OCI-LY1 (cell line): ENCODE results near the gene MAPK11.

Experiments used
- H2AFZ ChIP-seq: fragments of 200-600 bp; sonication (generic), shearing (Covaris generic); 2 replicates; pipeline ENCODE4 v1.6.0; 2014; ENCODE audit warnings: antibody characterized with exemption, mild to moderate bottlenecking, low read length
- H3F3A ChIP-seq: fragments of 200-600 bp; sonication (generic), shearing (Covaris generic); 2 replicates; pipeline ENCODE4 v1.6.0; 2014; ENCODE audit warnings: mild to moderate bottlenecking, antibody characterized with exemption, low read length, moderate library complexity; ENCODE audit not compliant: insufficient read depth
- H3K27ac ChIP-seq: fragments of 200-600 bp; sonication (generic); 2 replicates; pipeline ENCODE4 v1.5.1; 2014; ENCODE audit warnings: low read length, mixed run types, mild to moderate bottlenecking, low read depth; ENCODE audit not compliant: poor library complexity, severe bottlenecking
- H3K27me3 ChIP-seq: fragments of 200-600 bp; sonication (generic); 2 replicates; pipeline ENCODE4 v1.6.0; 2014; ENCODE audit warnings: antibody characterized with exemption, mild to moderate bottlenecking, low read length, moderate library complexity; ENCODE audit not compliant: insufficient read depth
- H3K36me3 ChIP-seq: fragments of 200-600 bp; sonication (generic); 2 replicates; pipeline ENCODE4 v1.6.1; 2014; ENCODE audit warnings: mild to moderate bottlenecking, antibody characterized with exemption, low read length, moderate library complexity, mixed read lengths; ENCODE audit not compliant: insufficient read depth
- H3K4me1 ChIP-seq: fragments of 200-600 bp; sonication (generic); 2 replicates; pipeline ENCODE4 v1.5.1; 2014; ENCODE audit warnings: mild to moderate bottlenecking, low read length, moderate library complexity; ENCODE audit not compliant: insufficient read depth, severe bottlenecking
- H3K4me2 ChIP-seq: fragments of 200-600 bp; sonication (generic), shearing (Covaris generic); 2 replicates; pipeline ENCODE4 v1.6.1; 2014; ENCODE audit warnings: low read length
- H3K4me3 ChIP-seq: fragments of 200-600 bp; sonication (generic); 2 replicates; pipeline ENCODE4 v1.5.1; 2014; ENCODE audit warnings: low read length, low read depth, mild to moderate bottlenecking, mixed read lengths; ENCODE audit not compliant: poor library complexity, severe bottlenecking
- H3K79me2 ChIP-seq: fragments of 200-600 bp; shearing (Covaris generic); 2 replicates; pipeline ENCODE4 v1.6.1; 2016; ENCODE audit warnings: mixed run types, low read length, mixed read lengths; ENCODE audit not compliant: insufficient read depth
- H3K9ac ChIP-seq: fragments of 200-600 bp; sonication (generic), shearing (Covaris generic); 2 replicates; pipeline ENCODE4 v1.6.1; 2014; ENCODE audit warnings: mild to moderate bottlenecking, low read length, mixed read lengths
- H3K9me2 ChIP-seq: fragments of 200-600 bp; sonication (generic), shearing (Covaris generic); 2 replicates; pipeline ENCODE4 v1.6.1; 2014; ENCODE audit warnings: low read depth, mild to moderate bottlenecking, low read length, mixed read lengths
- H3K9me3 ChIP-seq: fragments of 200-600 bp; shearing (Covaris generic); 2 replicates; pipeline ENCODE4 v1.6.1; 2014; ENCODE audit warnings: low read length, mixed read lengths
- H4K20me1 ChIP-seq: fragments of 200-600 bp; sonication (generic), shearing (Covaris generic); 2 replicates; pipeline ENCODE4 v1.6.0; 2016; ENCODE audit warnings: mild to moderate bottlenecking, low read length; ENCODE audit not compliant: insufficient read depth
- EZH2 ChIP-seq: fragments of 200-600 bp; sonication (generic), shearing (Covaris generic); IDR thresholded peaks from 2 replicates; pipeline ENCODE4 v1.8.0; 2017; ENCODE audit warnings: borderline replicate concordance, mixed run types, mild to moderate bottlenecking, antibody characterized with exemption, low read length, moderate library complexity, mixed read lengths
- TF ChIP-seq, protein P1 (sequence below): fragments of 200-600 bp; sonication (generic), shearing (Covaris generic); IDR thresholded peaks from 2 replicates; pipeline ENCODE4 v1.5.1; 2017; ENCODE audit warnings: mild to moderate bottlenecking, antibody characterized with exemption, low read length, moderate library complexity, mixed read lengths

The MAPK11 gene

DNA sequence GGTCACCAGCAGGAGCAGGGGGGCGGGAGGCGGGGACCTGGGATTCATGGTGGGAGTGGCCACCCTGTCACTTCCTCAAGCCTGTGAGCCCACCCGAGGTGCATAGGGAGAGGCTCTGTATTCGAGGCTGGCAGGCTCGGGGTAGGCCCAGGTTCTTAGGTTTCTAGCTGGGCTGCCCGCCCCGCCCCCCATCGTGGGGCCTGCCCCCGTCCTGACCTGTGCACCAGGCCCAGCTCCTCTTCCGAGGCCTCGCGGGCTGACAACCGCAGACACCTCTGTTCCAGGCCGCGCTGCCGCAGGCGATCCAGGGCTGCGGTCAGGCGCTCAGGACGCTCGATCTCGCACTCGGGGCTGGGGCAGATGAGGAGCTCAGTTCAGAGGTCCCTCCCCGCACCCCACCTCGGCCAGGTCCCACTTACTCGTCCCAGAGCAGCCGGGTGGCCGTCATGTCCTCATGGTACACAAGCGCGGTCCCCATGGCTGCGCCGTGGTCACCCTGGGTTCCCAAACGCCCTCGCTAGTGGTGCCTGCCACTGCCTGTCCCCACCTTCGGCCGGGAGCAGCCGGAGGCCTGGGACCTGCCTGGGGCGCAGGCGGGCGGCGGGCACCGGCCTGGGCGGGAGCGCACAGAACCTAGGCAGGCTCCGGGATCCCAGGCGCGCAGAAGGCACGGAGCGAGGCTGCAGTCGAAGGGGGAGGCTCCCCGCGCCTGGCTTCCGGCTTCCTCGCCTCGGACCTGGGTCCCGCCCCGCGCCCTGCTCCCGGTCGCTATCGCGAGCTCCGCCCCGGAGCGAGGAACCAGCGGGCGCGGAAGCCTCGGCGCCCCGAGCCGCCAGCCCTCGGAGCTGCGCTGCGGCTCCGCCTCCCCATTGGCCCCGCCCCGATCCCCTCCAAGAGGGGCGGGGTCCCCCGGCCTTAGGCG is 19.4 kb downstream of the MAPK11 start, which contains the start of gene HDAC10:
Gene HDAC10 (minus strand): TSS at position 711 of the 922 bp plus-strand sequence. CDS start 233 bp downstream, at position 478.
- no peaks in the 10 kb centered on the region for H3K9me3 ChIP-seq
- no peaks in the 10 kb centered on the region for H3K79me2 ChIP-seq
- H3K4me3 ChIP-seq: peak within 1 kb of the TSS; percentile 98
- H3K27ac ChIP-seq: peak within 1 kb of the TSS; percentile 63
- H3K9me2 ChIP-seq: no peaks in the 10 kb centered on the region
- peaks cover 7% of the 10 kb centered on the region; the same call in 1 of the 2 replicates for H3F3A ChIP-seq
- TF ChIP-seq EZH2: no peak
- peaks cover 43% of the 10 kb centered on the region for H3K4me1 ChIP-seq
- peak within 1 kb of the TSS; percentile 97 for H3K9ac ChIP-seq
- no peak within 1 kb of the TSS for H2AFZ ChIP-seq
- no peaks in the 10 kb centered on the region for H4K20me1 ChIP-seq
- H3K36me3 ChIP-seq: peaks cover 41% of the 10 kb centered on the region
- H3K4me2 ChIP-seq: peak within 1 kb of the TSS; percentile 98
- H3K27me3 ChIP-seq: no peaks in the 10 kb centered on the region

DNA sequence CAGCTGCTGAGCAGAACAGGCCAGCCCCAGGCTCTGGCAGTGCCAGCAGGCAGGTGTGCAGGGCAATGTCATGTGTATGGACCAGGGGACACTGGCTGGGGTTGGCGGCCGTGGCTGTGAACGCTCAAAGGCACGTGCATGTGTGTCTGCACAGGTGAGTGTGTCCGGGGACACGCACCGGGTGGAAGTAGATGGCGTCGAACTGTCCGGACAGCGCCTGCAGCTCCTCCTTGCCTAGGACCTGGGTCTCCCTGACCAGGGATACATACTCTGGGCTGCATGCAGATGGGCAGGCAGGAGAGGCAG is 20.0 kb downstream of the MAPK11 start:
- H3K9ac ChIP-seq: peak overlapping the region; percentile 97
- no peaks in the 10 kb centered on the region for H4K20me1 ChIP-seq
- peaks cover 37% of the 10 kb centered on the region; the same call in 1 of the 2 replicates for H3K36me3 ChIP-seq
- peaks cover 7% of the 10 kb centered on the region; the same call in 1 of the 2 replicates for H3F3A ChIP-seq
- no peak for TF ChIP-seq EZH2
- TF ChIP-seq, protein P1, sequence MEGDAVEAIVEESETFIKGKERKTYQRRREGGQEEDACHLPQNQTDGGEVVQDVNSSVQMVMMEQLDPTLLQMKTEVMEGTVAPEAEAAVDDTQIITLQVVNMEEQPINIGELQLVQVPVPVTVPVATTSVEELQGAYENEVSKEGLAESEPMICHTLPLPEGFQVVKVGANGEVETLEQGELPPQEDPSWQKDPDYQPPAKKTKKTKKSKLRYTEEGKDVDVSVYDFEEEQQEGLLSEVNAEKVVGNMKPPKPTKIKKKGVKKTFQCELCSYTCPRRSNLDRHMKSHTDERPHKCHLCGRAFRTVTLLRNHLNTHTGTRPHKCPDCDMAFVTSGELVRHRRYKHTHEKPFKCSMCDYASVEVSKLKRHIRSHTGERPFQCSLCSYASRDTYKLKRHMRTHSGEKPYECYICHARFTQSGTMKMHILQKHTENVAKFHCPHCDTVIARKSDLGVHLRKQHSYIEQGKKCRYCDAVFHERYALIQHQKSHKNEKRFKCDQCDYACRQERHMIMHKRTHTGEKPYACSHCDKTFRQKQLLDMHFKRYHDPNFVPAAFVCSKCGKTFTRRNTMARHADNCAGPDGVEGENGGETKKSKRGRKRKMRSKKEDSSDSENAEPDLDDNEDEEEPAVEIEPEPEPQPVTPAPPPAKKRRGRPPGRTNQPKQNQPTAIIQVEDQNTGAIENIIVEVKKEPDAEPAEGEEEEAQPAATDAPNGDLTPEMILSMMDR: no peak
- no peaks in the 10 kb centered on the region for H3K27me3 ChIP-seq
- H3K4me3 ChIP-seq: peak overlapping the region; percentile 98
- H3K27ac ChIP-seq: no peak overlapping the region
- H3K4me1 ChIP-seq: peaks cover 48% of the 10 kb centered on the region
- H2AFZ ChIP-seq: no peak overlapping the region
- no peaks in the 10 kb centered on the region for H3K9me2 ChIP-seq
- H3K9me3 ChIP-seq: no peaks in the 10 kb centered on the region
- H3K79me2 ChIP-seq: no peaks in the 10 kb centered on the region
- peak overlapping the region; percentile 98 for H3K4me2 ChIP-seq

DNA sequence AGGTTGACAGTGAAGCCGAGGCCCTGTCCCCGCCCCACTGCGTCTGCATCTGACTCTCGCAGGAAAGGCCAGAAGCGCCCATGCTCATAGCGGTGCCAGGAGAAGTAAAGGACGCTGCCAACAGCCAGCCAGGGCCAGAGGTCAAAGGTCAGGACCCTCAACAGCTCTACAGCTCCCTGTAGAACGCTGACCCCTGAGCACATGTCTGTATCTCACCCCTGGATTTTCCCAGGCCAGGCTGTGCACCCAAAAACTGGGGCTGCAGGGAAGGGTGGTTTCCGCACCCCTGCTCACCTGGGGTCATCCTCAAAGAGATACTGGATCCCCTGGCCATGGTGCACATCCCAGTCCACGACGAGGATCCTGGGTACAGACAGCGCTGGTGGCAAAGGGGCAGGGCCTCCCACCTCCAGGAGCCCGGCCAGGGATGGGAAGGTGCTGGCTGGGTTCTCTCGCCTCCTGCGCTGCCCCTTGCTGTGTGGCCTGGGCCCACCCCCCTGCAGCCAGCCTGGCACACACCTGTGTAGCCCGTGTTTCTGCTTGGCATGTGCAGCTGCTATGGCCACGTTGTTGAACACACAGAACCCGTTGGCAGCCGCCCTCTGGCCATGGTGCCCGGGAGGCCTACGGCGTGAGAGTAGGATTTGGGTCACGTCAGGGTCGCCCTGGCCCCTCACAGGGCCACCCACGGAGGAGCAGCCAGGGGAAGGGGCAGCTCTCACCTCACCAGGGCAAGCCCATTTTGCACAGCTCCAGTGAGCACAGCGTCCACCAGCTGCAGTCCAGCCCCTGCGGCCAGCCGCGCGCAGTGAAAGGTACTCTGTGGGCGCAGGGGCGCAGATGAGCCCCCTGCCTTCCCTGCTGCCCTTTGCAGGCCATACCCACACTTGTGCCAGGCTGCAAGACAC is 20.6 kb downstream of the MAPK11 start:
- no peak for TF ChIP-seq EZH2
- TF ChIP-seq, protein P1: no peak
- Histone ChIP-seq H3K4me2 (peak overlapping the region; percentile 98), H3K4me3 (peak overlapping the region; percentile 98), H3K4me1 (peaks cover 48% of the 10 kb centered on the region), H3K9ac (peak overlapping the region; percentile 97; the same call in 1 of the 2 replicates), H3K9me3 (no peaks in the 10 kb centered on the region), H3F3A (peaks cover 7% of the 10 kb centered on the region; the same call in 1 of the 2 replicates), H3K36me3 (peaks cover 31% of the 10 kb centered on the region; the same call in 1 of the 2 replicates), H3K27ac (no peak overlapping the region), H3K9me2 (no peaks in the 10 kb centered on the region), H2AFZ (no peak overlapping the region), H3K27me3 (no peaks in the 10 kb centered on the region), H3K79me2 (no peaks in the 10 kb centered on the region), H4K20me1 (no peaks in the 10 kb centered on the region)
